GM08714 (cell line): ENCODE measurements around the gene NOD2.

Experiments
- H3K4me3 ChIP-seq: fragments of 200-500 bp; sonication (Bioruptor generic); 2 replicates; pipeline ENCODE4 v1.5.1; 2014; ENCODE audit warnings: mild to moderate bottlenecking, low read length, inconsistent platforms
- ZNF274 ChIP-seq: IDR thresholded peaks from 2 replicates; pipeline ENCODE4 v1.6.1; 2012; ENCODE audit warnings: mild to moderate bottlenecking, low read depth, low read length

NOD2 gene

DNA sequence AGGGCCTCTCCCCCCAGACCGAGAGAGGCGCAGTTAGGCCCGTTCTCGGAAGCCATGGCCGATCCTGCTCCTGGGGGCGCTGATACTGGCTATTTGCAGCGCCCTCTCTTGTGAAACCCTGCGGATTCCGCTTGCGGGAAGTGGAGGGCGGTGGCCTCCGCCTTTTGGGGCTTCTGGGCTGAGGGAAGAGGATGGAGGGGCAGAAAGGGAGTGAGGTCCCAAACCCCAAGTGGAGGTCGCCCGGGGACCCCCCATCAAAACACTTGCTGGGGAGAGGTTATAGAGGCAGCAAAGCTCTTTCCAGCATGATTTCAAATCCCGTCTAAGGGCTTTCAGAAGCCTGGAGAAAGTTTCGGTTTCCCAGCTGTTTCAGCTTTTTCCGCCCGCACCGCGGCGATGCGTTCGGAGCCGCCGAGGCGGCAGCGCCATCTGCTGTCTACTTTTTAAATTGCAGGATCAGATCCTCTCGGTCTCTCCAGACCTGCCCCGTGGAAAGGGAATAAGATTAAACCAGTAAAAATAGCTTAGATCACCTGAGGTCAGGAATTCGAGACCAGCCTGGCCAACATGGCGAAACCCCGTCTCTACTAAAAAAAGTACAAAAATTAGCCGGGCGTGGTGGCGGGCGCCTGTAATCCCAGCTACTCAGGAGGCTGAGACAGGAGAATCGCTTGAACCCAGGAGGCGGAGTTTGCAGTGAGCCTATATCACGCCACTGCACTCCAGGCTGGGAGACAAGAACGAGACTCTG, 28.1 kb upstream of the NOD2 start:
- no peak for TF ChIP-seq ZNF274
- H3K4me3 ChIP-seq, result peak overlapping the region; percentile 23; the same call in 1 of the 2 replicates

DNA sequence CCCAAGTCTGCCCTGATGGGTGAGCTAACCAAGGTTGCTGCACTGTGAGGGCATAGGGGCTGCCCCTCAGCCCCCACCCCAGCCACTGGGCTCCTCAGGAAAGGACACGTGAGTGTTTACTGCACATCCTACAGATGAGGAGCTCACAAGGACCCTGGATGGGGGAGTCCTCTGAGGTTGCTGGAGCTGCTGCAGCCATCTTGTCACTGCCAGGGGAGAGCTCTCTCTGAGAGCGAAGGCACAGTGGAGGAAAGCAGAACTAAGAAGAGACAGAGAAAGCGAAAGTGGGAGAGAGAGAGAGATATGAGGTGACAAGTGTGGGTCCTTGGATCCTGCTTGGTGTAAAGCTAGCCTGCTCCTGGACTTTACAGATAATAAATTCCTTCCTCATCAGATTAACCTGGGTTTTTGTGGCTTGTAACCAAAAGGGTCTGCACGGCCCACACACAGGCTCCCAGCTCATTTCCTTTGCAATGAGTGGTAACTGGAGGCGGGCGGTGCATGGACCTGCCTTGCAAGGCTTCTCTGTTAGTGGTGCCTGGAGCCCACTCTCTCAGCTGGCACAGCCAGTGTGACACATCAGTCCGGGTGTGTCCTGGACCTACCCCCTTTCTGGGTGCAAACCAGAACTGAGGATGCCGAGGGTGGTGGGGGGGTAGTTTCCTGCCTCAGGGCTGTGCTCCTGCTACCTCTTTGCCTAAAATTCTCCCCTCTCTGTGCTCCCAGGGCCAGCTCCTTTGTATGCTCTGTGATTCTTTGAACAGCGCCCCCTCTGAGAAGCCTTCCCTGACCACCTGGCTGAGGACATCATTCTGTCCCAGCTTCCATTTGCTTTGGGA, 26.5 kb upstream of the NOD2 start:
- no peak for TF ChIP-seq ZNF274
- peak overlapping the region; percentile 1; the same call in 1 of the 2 replicates for H3K4me3 ChIP-seq

DNA sequence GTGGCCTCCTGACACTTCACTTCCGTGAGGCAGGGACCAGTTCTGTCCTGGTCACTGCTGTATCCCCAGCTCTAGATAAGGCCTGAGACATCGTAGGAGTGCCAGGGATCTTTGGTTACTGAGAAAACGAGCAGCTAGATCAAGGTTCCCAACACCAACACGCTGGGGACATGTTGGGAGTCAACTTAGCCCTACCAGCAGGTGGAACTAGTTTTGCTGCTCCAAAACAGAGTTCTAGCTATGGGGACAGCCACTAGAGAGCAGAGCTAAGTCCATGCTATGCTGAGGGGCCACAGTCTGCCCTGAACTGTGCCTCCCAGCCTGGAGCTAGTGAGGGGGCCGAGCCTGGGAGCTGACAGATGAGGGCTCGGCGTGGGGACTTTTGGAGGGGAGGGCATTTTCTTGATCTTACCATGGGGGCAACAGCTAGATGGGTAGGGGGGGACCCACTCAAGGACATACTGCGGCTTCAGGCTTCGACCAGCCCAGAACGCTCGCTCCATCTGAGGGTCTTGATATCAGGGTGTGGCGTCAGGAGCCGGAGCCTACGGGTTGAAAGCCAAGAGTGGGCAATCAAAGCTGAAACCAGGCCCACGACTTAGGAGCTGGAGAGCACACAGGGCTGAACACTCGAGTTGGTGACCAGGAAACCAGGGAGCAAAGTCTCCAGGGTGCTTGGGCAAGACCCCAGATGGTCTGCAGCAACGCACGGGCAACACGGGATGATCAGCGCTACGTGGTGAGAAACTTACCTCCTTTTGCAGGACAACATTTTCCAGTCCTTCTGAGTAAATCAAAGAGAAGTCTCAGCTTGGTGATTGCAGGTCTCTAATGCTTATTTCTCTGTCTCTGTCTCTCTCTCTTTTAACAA, 25.7 kb upstream of the NOD2 start:
- TF ChIP-seq ZNF274, result no peak
- H3K4me3 ChIP-seq, result no peak overlapping the region

DNA sequence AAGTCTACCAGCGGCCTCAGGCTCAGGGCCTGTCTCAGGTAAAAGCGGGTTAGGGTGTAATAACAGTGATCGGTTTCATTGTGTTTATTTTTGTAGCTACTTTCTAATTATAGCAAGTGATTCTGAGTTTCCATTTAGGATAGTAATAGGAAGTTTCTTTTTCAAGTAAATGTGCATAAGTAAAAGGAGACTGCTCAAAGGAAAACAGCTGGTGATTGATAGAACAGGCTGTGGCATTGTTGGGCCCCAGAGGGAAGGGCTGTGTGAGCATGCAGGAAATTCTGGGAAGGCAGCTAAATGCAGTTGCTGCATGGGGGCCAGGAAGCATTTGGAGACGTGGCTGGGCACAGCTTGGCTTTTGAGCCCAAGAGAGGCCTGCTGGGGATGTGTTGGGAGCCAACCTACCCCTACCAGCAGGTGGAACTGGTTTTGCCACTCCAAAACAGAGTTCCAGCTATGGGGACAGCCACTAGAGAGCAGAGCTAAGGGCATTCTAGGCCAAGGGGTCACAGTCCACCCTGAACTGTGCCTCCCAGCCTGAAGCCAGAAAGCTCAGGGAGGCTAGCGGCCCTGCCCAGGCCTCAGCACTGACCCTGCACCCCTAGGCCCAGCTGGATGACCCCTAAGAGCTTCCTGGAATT, 24.9 kb upstream of the NOD2 start:
- TF ChIP-seq ZNF274, result no peak
- H3K4me3 ChIP-seq, result no peak overlapping the region

DNA sequence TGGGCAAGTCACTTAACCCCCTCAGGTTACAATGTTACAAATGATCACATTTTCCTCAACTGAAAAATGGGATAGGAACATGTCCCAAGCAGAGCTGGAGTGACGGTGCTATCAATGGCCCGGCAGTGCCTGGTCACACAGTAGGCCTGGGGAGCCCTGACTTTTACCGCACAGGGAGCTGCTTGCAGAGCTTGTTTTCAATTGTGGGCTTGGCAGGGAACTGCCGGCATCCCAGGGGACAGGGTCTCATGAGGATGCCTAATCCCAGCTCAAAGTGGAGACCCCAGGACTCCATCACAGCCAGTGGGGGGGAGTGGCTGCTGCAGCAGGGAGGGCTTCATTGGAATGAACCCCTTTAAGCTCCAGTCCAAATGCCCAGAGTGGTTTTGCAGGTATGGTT, 23.7 kb upstream of the NOD2 start:
- TF ChIP-seq ZNF274, result no peak
- H3K4me3 ChIP-seq, result no peak overlapping the region

DNA sequence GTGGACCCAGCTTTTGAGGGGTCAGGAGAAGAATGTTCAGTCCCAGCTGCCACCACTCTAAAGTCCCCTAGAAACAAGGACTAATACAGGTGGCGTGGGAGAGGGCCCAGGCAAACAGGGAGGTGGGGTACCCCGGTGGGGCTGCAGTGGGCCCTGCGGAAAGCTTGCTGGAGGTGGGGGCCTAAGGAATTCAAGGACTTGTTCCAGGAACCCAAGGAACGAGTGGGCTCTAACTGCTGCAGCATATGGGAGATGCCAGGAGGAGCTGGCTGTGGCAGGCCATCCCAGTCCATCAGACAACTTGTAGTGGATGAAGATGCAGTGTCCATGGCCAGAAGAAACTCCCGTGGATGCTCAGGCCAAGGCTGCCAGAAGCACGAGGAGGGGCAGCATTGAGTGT, 22.9 kb upstream of the NOD2 start:
- TF ChIP-seq ZNF274, result no peak
- no peak overlapping the region for H3K4me3 ChIP-seq

DNA sequence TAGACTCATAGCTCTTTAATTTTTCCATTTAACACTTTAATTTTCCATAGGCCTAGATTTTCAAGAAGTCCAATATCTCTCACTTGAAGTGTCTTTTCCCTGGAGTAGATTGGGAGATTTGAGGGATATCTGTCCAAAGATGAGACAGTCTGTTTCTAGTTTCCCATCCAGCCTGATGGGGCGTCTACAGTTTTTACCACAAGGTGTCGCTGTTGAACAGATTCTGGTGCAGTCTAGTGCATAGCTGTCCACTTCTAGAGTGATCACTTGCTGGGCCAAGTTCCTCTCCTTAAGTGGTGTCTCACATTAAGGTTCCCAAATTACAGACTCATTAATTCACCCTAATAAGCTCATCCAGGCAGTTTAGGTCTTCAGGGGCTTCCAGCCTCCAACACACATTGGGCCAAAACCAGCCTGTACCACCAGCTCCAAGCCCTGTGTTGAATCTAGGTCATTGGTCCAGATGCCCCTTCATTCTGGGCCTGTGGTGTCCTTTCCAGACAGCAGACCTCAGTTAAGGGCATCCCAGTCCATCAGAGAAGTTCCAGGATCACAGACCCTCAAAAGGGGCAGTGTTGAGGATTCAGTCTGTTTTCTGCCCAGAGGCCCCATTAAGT, 21.7 kb upstream of the NOD2 start:
- no peak overlapping the region for H3K4me3 ChIP-seq
- no peak for TF ChIP-seq ZNF274

DNA sequence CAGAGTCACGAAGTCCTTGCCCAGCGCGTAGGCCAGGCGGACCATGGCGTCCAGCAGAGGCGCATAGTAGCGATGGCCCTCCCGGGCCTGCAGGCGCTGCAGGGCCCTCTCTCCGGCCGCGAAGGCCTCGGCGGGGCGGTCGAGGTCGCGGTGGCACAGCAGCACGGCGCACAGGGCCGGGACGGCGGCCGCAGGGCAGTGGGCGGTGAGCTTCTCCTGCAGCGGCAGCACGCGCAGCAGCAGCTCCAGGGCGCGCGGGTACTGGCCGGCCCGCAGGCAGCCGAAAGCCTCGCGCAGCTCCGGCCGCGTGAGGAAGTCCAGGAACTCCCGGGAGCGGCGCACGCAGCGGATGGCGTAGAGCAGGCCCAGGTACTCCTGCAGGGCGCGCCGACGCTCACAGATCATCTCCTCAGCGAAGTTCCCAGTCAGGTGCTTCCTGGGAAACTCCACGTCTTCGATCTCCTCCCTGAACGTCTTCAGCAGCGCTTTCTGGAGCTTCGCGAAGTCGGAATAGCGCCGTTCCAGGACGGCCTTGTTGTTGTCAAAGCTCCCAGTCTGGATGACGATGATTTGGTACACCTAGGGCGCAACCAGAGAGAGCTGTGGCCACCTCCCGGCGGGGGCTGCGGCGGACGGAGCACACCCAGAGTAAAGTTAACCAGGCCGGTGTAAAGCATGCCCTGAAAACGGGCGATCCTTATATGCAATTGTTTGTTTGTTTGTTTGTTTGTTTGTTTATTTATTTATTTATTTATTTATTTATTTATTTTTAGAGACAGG, 19.7 kb upstream of the NOD2 start:
- no peak for TF ChIP-seq ZNF274
- no peak overlapping the region for H3K4me3 ChIP-seq

DNA sequence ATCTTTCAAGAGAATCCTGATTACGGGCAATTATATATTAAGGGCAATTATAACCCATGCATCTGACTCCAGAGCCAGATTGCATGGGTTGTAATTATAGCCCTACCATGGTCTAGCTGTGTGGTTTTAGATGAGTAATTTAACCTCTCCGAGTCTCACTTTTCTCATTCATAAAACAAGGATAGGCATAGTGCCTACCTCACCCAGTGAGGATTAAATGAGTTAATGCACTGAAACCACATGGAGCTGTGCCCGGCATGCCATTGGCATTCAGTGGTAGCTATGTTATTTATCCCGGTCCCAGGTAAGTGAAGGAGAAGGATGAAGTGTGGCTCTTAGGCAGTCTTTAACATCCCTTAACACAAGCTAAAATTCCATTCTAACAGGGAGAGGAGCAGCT, 18.6 kb upstream of the NOD2 start:
- H3K4me3 ChIP-seq, result no peak overlapping the region
- no peak for TF ChIP-seq ZNF274

DNA sequence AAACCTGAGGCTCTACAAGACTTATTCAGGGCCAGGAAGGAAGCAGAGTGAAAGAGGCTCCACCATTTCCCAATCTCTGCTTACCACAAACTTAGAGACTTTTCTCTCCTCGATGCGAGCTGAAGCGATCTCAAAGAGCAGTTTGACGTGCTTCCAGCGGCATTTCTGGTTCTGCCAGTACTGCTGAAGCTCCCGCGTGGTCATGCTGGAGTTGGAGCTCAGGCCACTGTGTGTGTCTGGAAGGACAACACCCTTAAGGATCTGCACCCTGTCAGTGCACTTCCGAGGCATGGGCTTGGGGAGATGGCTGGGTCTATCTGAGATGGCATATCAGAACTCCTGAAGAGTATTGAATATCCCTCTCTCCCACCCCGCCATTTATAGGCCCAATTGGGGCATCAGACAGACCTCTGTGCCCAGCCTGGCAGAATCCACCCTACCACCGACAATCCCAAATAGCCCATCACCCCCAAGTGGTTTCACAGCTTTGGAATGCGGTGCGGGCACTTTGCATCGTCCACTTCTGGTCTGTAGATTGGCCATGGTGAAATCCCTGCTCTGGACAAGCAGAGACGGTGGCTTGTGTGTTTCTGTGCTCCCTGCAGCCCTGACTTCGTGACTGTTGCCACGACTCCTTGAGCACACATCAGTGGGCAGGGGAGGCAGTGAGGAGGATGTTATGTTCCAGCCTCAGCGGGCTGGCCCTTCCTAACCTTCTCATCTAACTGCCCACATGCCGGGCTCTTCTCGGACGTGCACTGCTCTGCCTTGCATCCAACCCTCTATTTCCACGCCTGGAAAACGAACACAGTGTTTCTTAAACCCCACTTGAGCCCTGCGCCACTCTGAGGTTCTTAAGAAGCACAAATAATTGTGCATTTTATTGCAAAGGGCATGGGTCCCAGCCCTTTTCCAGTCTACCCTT, 17.5 kb upstream of the NOD2 start:
- no peak for TF ChIP-seq ZNF274

DNA sequence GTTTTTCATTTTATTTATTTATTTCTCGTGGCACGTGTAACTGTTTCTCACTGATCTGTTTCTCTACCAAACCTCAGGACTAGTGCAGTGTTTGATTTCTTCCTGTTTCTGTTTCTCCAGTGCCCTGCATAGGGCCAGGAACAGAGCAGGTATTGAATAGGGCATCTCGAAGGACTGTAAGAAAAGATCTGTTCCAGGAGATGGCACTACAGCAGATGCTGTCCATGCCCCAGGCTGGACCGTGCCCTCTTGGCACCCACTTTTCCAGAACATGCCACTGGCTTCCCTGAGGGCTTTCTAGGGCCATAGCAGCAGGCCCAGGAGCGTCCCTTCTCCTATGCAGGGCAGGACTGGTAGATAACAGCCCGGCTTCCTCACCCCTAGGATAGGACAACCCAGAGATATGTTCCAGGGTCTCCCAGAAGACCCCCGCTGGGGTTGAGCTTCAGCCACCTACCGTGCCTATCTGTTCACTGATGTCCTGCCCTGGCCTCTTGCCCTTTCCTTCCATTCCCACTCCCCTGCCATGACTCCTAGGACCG, 16.7 kb upstream of the NOD2 start:
- no peak overlapping the region for H3K4me3 ChIP-seq
- TF ChIP-seq ZNF274, result no peak

More for the DNA sequence above, 17.5 kb upstream of the NOD2 start:
- no peak overlapping the region for H3K4me3 ChIP-seq
